Upper lobe of right lung (tissue), 1 donor: ENCODE measurements around the gene TBC1D19. TPM values are rescaled to one million over a fixed set of nuclear protein-coding genes. Genes with fewer than 3 reads are reported as not detected.

Experiments
- ATAC-seq: fragments of 200-7000 bp; cut with Tn5 transposase; one replicate; pipeline ENCODE4 v1.9.1; 2020; ENCODE audit warnings: mild to moderate bottlenecking, moderate library complexity
- DNase-seq: peaks from one replicate; pipeline ENCODE4 v3.0.0-alpha.2; 2020
- H3K27ac ChIP-seq: fragments of 200-600 bp; one replicate; pipeline ENCODE4 v1.8.0; 2022
- H3K27me3 ChIP-seq: fragments of 200-600 bp; one replicate; pipeline ENCODE4 v1.8.0; 2022; ENCODE audit warnings: mild to moderate bottlenecking
- H3K36me3 ChIP-seq: fragments of 200-600 bp; one replicate; pipeline ENCODE4 v1.8.0; 2022
- H3K4me1 ChIP-seq: fragments of 200-600 bp; one replicate; pipeline ENCODE4 v1.8.0; 2022
- H3K4me3 ChIP-seq: fragments of 200-600 bp; one replicate; pipeline ENCODE4 v1.8.0; 2022; ENCODE audit warnings: mild to moderate bottlenecking
- H3K9me3 ChIP-seq: fragments of 200-600 bp; one replicate; pipeline ENCODE4 v1.8.0; 2022
- CTCF ChIP-seq: fragments of 200-600 bp; IDR thresholded peaks from one replicate; pipeline ENCODE4 v1.8.0; 2022; ENCODE audit warnings: antibody characterized with exemption
- intact Hi-C: fragments of 100-400 bp; cut with DNase I; formaldehyde crosslinking; loops from one replicate; pipeline ENCODE4 v1.11.0; 2022
- total RNA-seq: library from RNA; stranded (reverse); fragmentation: NEBNext Ultra II Directional; extraction: Animal tissue kit (Norgen Biotek cat#: 25700); gene quantifications from one replicate; pipeline ENCODE4 v1.2.1, GENCODE V29; 2021
- donor health status: DM: no; HTN: yes; CAD: no; lungs with severe emphysema.

Gene TBC1D19
- total RNA-seq, 1 donor from 2014 or later: 10.0 TPM

DNA sequence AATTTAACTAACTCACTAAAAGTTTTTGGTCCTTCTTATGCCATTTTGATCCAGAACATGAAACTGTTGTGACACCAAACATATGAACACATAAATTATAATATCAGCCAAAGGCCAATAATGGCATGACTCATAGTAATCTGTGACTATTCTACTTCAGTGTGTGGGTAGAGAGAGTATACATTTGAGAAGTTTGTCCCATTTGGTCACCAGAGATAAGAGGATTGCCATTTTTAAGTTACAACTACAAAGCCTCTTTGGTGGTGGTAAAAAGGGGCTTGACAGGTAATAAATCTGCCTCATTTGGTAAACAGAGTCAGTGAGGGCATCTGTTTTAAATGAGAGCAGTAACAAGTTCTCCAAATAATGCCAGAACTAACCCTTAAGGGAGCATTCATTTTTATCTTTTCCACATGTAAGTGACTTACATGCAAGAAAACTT, 117.9 kb downstream of the TBC1D19 start:
- no peaks in the 10 kb centered on the region for H3K36me3 ChIP-seq
- intact Hi-C loops: no loop called here
- H3K27ac ChIP-seq: no peak overlapping the region
- no peaks in the 10 kb centered on the region for H3K27me3 ChIP-seq
- H3K4me1 ChIP-seq: no peaks in the 10 kb centered on the region
- TF ChIP-seq CTCF: no peak
- no peak overlapping the region for H3K4me3 ChIP-seq
- DNase-seq (no peak), ATAC-seq (no peak)
- peaks cover 3% of the 10 kb centered on the region for H3K9me3 ChIP-seq

DNA sequence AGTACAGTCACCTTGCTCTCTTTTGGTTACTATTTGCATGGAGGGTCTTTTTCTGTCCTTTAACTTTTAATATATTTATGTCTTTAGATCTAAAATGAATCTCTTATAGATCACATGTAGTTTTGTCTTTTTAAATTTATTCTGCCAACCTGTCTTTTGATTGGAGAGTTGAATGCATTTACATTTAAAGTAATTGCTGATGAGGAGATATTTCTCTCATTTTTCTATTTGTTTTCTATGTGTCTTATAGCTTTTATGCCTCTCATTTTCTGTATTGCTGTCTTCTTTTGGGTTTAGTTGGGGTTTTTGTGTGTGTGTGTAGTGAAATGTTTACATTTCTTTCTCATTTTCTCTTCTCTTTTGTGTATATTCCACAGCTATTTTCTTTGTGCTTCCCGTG, 123.5 kb downstream of the TBC1D19 start:
- TF ChIP-seq CTCF: no peak
- ATAC-seq (no peak), DNase-seq (no peak)
- no peak overlapping the region for H3K27ac ChIP-seq
- intact Hi-C loops: no loop called here
- no peaks in the 10 kb centered on the region for H3K27me3 ChIP-seq
- no peaks in the 10 kb centered on the region for H3K4me1 ChIP-seq
- H3K36me3 ChIP-seq: no peaks in the 10 kb centered on the region
- H3K4me3 ChIP-seq: no peak overlapping the region
- no peaks in the 10 kb centered on the region for H3K9me3 ChIP-seq

DNA sequence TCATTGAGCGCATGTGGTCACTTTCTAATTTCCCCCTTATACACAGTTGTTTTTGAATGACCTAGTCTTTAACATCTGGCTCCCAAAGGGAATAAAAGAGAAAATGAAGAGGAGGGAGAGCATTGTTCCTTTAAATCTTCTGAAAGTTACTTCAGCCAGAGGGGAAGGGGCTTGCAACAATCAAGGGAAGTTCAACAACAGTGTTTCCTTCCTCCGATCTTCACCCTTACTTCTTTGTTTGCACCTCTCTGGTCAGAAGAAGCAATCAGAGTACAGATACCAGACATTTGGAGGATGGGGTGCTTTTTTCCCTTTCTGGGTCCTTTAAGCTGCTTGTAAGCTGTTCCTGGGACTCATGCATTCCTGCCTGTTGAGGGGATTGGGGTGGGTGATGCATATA, 125.4 kb downstream of the TBC1D19 start:
- H3K4me3 ChIP-seq: no peak overlapping the region
- no peak for ATAC-seq
- TF ChIP-seq CTCF: no peak
- no peak for DNase-seq
- no peak overlapping the region for H3K27ac ChIP-seq
- no peaks in the 10 kb centered on the region for H3K36me3 ChIP-seq
- no peaks in the 10 kb centered on the region for H3K27me3 ChIP-seq
- H3K9me3 ChIP-seq: no peaks in the 10 kb centered on the region
- no peaks in the 10 kb centered on the region for H3K4me1 ChIP-seq
- intact Hi-C loops: no loop called here

- no peak for TF ChIP-seq CTCF
- intact Hi-C loops: loop anchor here (10.0 kb wide), 1 partner anchor 249 kb away; no protein-coding TSS in a partner anchor
These were observed 129.8 kb downstream of the TBC1D19 start for GRCh38 chr4:26713563-26714151.

DNA sequence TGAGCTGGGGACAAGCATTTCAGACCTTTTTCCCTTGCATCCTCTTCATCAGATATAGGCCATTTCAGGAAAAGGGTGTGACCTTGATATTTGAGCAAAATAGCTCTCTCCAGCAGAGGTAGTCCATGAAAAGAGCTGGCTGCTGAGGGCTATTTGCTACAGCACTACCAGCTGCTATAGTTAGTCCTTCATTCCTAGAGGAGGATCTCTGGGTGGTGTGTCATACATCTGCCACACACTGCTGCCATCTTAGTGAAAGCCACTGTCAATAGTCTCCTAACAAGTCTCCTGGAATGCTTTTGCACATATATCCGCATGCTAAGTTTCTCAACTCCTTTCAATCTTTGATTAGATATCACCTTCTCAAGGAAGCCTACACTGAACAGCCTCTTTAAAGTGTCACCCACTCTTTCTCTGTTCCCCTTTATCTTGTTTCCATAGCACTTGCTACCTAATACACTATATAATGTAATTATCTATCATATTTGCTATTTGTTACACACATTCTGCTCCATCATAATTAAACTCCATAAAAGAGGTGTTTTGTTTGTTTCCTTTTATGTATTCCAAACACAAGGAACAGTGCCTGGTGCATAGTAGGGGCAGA, 131.9 kb downstream of the TBC1D19 start:
- no peaks in the 10 kb centered on the region for H3K36me3 ChIP-seq
- no peak for TF ChIP-seq CTCF
- DNase-seq: no peak
- ATAC-seq: no peak
- no peak overlapping the region for H3K4me3 ChIP-seq
- intact Hi-C loops: loop anchor here (10.0 kb wide), 1 partner anchor 251 kb away; no protein-coding TSS in a partner anchor
- no peak overlapping the region for H3K27ac ChIP-seq
- no peaks in the 10 kb centered on the region for H3K9me3 ChIP-seq
- H3K4me1 ChIP-seq: no peaks in the 10 kb centered on the region
- H3K27me3 ChIP-seq: no peaks in the 10 kb centered on the region

More at GRCh38 chr4:26713563-26714151, 129.8 kb downstream of the TBC1D19 start:
- no peaks in the 10 kb centered on the region for H3K9me3 ChIP-seq
- H3K27ac ChIP-seq: no peak overlapping the region
- H3K36me3 ChIP-seq: no peaks in the 10 kb centered on the region
- no peak overlapping the region for H3K4me3 ChIP-seq
- ATAC-seq (no peak), DNase-seq (no peak)
- no peaks in the 10 kb centered on the region for H3K27me3 ChIP-seq
- no peaks in the 10 kb centered on the region for H3K4me1 ChIP-seq
